Mucosa of rectum (tissue), 2 donors: Measurements from ENCODE around the gene TWNK.

Source experiments
- H3K27ac ChIP-seq, 2 donors: one replicate each; pipeline ENCODE4 v1.7.0; 2013; ENCODE audit warnings: inconsistent platforms in 2 of 2, low read depth in 2 of 2, low read length in 2 of 2
- H3K27me3 ChIP-seq, 2 donors: one replicate each; pipeline ENCODE4 v1.7.0; 2013; ENCODE audit warnings: low read length in 2 of 2; ENCODE audit not compliant: control insufficient read depth in 2 of 2, insufficient read depth in 2 of 2
- H3K36me3 ChIP-seq, 2 donors: one replicate each; pipeline ENCODE4 v1.7.0; 2013; ENCODE audit warnings: low read length in 2 of 2; ENCODE audit not compliant: control insufficient read depth in 2 of 2, insufficient read depth in 2 of 2
- H3K4me1 ChIP-seq, 2 donors: one replicate each; pipeline ENCODE4 v1.7.0; 2013; ENCODE audit warnings: low read length in 2 of 2, mild to moderate bottlenecking in 1 of 2; ENCODE audit not compliant: control insufficient read depth in 2 of 2, insufficient read depth in 2 of 2
- H3K4me3 ChIP-seq, 2 donors: one replicate each; pipeline ENCODE4 v1.7.0; 2013; ENCODE audit warnings: low read length in 2 of 2
- H3K9ac ChIP-seq, 2 donors: one replicate each; pipeline ENCODE4 v1.7.0; 2013; ENCODE audit warnings: low read length in 2 of 2, low read depth in 1 of 2, mild to moderate bottlenecking in 1 of 2
- H3K9me3 ChIP-seq, 2 donors: one replicate each; pipeline ENCODE4 v1.7.0; 2013; ENCODE audit warnings: low read length in 2 of 2; ENCODE audit not compliant: control insufficient read depth in 2 of 2
- donor health status: healthy.
- donor health status: Normal muscosa, but diverticular disease.

Gene TWNK

DNA sequence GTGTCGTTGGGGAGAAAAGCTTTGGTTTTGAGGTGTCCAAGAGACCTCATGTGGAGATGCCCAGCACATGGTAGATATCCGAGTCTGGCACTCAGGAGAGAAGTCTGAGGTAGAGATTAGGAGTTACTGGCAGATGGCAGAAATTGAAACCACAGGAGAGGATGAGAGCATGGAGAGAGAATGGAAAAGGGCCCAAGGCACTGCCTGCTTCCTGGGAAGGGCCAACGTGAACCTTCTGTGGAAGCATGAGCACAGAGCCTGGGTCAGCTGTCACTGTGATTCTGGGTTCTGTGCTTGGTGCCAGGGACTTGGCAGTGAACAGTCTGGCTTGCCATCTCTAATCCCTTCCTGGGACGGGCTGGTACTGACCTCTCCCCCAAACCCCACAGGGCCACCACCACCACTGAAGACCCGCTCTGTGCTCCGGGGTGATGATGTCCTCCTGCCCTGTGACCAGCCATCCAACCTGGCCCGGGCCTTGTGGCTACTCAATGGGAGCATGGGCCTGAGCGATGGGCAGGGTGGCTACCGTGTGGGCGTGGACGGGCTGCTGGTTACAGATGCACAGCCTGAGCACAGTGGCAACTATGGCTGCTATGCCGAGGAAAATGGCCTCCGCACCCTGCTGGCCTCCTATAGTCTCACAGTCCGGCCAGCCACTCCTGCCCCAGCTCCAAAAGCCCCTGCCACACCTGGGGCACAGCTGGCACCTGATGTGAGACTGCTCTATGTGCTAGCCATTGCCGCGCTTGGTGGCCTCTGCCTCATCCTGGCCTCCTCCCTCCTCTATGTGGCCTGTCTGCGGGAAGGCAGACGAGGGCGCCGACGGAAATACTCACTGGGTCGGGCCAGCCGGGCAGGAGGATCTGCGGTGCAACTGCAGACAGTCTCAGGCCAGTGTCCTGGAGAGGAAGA, 4.2 kb upstream of the TWNK start:
- no peak overlapping the region for H3K4me3 ChIP-seq
- no peak overlapping the region for H3K9ac ChIP-seq
- peaks cover 16 to 18% of the 10 kb centered on the region in 2 donors for H3K4me1 ChIP-seq
- no peaks in the 10 kb centered on the region for H3K9me3 ChIP-seq
- H3K27me3 ChIP-seq = no peaks in the 10 kb centered on the region
- peaks cover 52 to 57% of the 10 kb centered on the region in 2 donors for H3K36me3 ChIP-seq
- H3K27ac ChIP-seq = no peak overlapping the region

DNA sequence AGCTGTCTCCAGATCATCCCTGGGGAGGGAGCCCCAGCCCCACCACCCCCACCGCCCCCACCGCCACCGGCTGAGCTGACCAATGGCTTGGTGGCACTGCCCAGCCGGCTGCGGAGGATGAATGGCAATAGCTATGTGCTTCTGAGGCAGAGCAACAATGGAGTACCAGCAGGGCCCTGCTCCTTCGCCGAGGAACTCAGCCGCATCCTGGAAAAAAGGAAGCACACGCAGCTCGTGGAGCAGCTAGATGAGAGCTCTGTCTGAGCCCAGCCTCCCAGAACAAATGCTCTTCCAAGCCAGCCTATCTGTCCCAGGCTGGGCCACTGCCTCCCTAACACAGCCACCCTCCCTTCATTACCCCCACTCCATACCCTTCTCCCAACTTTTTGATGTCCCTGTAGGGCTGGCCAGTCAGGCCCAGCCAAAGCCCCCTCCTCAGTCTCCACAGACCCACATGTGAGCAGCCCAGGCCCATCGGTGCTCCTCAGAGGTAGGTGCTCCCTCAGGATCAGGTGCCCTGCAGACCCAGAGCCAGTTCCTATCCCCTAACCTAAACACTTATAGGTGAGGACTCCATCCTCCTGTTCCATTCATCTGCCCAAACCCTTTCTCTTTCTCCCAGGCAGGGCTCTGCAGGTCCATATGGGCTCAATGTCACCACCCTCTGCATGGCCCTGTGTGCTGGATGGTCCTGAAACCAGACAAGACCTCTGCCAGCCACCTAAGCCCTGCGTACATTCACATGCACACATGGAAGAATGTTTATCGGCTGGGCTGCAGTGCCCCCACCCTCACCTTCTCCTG, 3.3 kb upstream of the TWNK start:
- no peak overlapping the region for H3K27ac ChIP-seq
- H3K27me3 ChIP-seq = no peaks in the 10 kb centered on the region
- H3K9ac ChIP-seq = no peak overlapping the region
- no peak overlapping the region for H3K4me3 ChIP-seq
- peaks cover 43 to 49% of the 10 kb centered on the region in 2 donors for H3K36me3 ChIP-seq
- peaks cover 18 to 20% of the 10 kb centered on the region in 2 donors for H3K4me1 ChIP-seq
- no peaks in the 10 kb centered on the region for H3K9me3 ChIP-seq

DNA sequence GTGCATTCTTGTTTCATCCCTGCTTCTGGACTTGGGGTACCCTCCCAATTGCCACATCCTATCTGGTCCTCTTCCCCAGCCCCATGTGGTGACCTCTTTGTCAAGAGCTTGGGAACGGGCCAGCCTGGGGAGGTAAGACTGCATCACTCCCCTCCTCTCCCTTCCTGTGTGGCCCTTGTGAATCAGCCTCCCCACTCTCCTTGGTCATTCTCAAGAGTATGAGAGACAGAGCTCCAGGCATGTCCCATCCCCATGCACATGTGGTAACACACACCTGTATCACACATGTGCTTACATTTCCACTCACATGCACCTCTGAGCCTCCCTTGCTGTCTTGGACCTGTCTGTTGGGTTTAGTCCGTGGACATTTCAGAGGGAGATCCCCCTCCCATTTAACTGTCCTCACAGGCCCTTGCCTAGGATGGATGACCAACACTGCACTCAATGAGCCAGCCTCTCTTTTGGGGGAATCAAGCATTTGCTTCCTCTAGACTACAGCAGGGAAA, 2.6 kb upstream of the TWNK start:
- H3K27ac ChIP-seq = no peak overlapping the region
- no peaks in the 10 kb centered on the region for H3K9me3 ChIP-seq
- H3K36me3 ChIP-seq = peaks cover 42 to 48% of the 10 kb centered on the region in 2 donors
- peaks cover 18 to 20% of the 10 kb centered on the region in 2 donors for H3K4me1 ChIP-seq
- no peaks in the 10 kb centered on the region for H3K27me3 ChIP-seq
- H3K4me3 ChIP-seq = no peak overlapping the region
- no peak overlapping the region for H3K9ac ChIP-seq

DNA sequence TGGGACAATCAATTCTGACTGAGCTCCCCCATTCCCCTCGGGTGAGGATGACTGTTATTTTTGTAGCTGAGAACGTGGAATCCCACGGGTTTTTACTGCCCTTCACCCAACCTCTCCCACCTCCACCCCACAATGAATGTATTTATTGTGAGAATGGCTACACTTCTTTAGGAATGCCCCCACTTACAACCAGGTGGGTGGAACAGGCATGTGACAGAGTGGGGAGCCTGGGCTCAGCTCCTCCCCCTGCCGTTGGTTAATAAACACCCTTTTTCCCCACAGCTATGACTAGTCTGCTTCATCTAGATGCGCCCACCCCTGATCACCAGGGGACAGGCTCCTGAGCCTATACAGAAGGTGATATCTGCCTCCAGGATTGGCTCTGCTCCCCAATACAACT, 2.0 kb upstream of the TWNK start:
- H3K9ac ChIP-seq = no peak overlapping the region
- H3K4me1 ChIP-seq = peaks cover 18 to 20% of the 10 kb centered on the region in 2 donors
- H3K9me3 ChIP-seq = no peaks in the 10 kb centered on the region
- H3K36me3 ChIP-seq = peaks cover 38 to 46% of the 10 kb centered on the region in 2 donors
- H3K27ac ChIP-seq = no peak overlapping the region
- H3K27me3 ChIP-seq = no peaks in the 10 kb centered on the region
- H3K4me3 ChIP-seq = no peak overlapping the region

DNA sequence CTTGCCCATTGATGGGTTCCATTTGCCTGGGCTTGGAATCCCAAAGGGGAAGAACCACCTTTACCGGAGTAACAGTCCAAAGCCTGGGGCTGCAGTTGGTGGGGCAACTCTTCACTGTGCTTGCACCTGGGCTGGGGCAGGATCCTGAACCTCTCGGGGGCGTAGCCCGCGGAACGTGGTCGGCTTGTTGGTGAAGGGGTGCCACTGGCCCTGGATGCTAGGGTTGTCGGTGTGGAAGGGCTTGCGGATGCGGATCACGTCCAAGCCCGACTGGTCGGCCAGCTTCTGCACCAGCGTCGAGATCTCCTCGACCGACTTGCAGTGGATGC, 756 bp upstream of the TWNK start:
- Histone ChIP-seq H3K27me3 (no peaks in the 10 kb centered on the region), H3K36me3 (peaks cover 33 to 45% of the 10 kb centered on the region in 2 donors), H3K9ac (peak overlapping the region; percentile 79 to 81), H3K4me3 (peak overlapping the region; percentile 90 to 91), H3K9me3 (no peaks in the 10 kb centered on the region), H3K4me1 (peaks cover 18 to 20% of the 10 kb centered on the region in 2 donors), H3K27ac (peak overlapping the region; percentile 69 to 88)

- Histone ChIP-seq H3K27ac (no peak overlapping the region), H3K4me3 (peak overlapping the region; percentile 90 to 91), H3K4me1 (peaks cover 18 to 20% of the 10 kb centered on the region in 2 donors), H3K36me3 (peaks cover 28 to 39% of the 10 kb centered on the region in 2 donors), H3K27me3 (no peaks in the 10 kb centered on the region), H3K9me3 (no peaks in the 10 kb centered on the region), H3K9ac (peak overlapping the region; percentile 36 to 81)
Measured at GRCh38 chr10:100987685-100988049, 324 bp downstream of the TWNK start.

DNA sequence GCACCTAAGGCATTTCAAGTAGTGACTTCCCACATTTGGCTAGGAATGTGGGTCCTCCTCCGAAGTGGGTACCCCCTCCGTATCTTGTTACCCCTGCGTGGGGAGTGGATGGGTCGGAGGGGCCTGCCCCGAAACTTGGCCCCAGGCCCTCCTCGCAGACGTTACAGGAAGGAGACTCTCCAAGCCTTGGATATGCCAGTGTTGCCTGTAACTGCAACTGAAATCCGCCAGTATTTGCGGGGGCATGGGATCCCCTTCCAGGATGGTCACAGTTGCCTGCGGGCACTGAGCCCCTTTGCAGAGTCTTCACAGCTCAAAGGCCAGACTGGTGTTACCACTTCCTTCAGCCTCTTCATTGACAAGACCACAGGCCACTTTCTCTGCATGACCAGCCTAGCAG, 823 bp downstream of the TWNK start:
- H3K27ac ChIP-seq = no peak overlapping the region
- peak overlapping the region; percentile 90 to 91 for H3K4me3 ChIP-seq
- no peaks in the 10 kb centered on the region for H3K27me3 ChIP-seq
- H3K9ac ChIP-seq = no peak overlapping the region
- peaks cover 23 to 38% of the 10 kb centered on the region in 2 donors for H3K36me3 ChIP-seq
- H3K9me3 ChIP-seq = no peaks in the 10 kb centered on the region
- peaks cover 18 to 20% of the 10 kb centered on the region in 2 donors for H3K4me1 ChIP-seq

DNA sequence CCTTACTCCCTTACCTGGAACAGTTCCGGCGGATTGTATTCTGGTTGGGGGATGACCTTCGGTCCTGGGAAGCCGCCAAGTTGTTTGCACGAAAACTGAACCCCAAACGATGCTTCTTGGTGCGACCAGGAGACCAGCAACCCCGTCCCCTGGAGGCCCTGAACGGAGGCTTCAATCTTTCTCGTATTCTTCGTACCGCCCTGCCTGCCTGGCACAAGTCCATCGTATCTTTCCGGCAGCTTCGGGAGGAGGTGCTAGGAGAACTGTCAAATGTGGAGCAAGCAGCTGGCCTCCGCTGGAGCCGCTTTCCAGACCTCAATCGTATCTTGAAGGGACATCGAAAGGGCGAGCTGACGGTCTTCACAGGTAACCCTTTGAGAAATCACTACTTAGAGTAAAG, 1.7 kb downstream of the TWNK start:
- H3K36me3 ChIP-seq = peaks cover 18 to 39% of the 10 kb centered on the region in 2 donors
- H3K4me1 ChIP-seq = peaks cover 18 to 20% of the 10 kb centered on the region in 2 donors
- no peak overlapping the region for H3K9ac ChIP-seq
- H3K27me3 ChIP-seq = no peaks in the 10 kb centered on the region
- H3K27ac ChIP-seq = no peak overlapping the region
- no peak overlapping the region for H3K4me3 ChIP-seq
- no peaks in the 10 kb centered on the region for H3K9me3 ChIP-seq

GRCh38 chr10:100993986-100994708, 6.8 kb downstream of the TWNK start:
- H3K9ac ChIP-seq = no peak overlapping the region
- no peak overlapping the region for H3K27ac ChIP-seq

More at GRCh38 chr10:100993986-100994708, 6.8 kb downstream of the TWNK start:
- H3K9me3 ChIP-seq = no peaks in the 10 kb centered on the region
- H3K36me3 ChIP-seq = peaks cover 15 to 30% of the 10 kb centered on the region in 2 donors
- peaks cover 18 to 19% of the 10 kb centered on the region in 2 donors for H3K4me1 ChIP-seq
- H3K27me3 ChIP-seq = no peaks in the 10 kb centered on the region
- no peak overlapping the region for H3K4me3 ChIP-seq
